SW480 (cell line): ENCODE data around the gene UBE2Q1.
"Not testable (repeated sequence)": the region's sequence is repeated elsewhere in the genome, so short reads cannot be mapped to it uniquely, and the experiment has no call there.

Experiments
- DNase-seq: peaks from one replicate; pipeline ENCODE4 v3.0.0-alpha.2; 2016; ENCODE audit warnings: low spot score

UBE2Q1 gene

DNA sequence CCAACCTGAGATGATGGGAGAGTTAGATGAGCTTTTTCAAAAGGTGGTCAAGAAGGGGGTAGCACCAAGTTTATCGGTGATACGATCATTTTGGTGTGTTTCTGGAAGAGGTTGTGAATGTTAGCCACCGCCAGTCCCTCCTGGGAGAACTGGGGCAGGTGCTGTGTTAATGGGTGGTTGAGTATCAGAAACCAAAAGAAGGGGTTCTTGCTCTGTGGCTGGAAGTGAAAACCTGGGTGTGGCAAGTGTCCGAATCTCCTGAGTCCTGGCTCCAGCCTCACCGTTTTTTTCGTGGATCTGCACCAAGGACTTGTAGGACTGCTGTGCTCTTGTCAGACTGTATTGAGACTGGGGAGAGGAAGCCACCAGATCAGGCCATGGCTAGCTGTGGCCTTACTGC lies 7.8 kb downstream of the UBE2Q1 start:
- DNase-seq: no peak

DNA sequence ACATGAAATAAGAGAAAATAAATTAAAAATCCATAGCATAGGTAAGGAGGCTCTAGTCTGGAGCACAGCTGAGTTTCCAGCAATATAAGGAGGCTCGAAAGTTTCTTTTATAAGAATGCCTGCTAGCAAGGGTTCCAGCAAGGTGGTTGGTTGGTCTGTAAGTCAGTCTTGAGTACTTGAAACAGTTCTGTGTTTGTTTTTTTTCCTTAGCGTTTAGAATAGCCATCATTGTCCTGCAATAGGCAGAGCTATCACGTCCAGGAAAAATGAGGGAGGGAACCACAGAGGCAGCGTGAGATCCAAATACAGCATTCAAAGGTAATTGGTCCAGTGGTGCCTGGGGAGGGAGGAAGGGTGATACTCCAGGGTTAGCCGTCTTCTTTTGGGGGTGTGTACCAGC lies 8.4 kb downstream of the UBE2Q1 start:
- no peak for DNase-seq

DNA sequence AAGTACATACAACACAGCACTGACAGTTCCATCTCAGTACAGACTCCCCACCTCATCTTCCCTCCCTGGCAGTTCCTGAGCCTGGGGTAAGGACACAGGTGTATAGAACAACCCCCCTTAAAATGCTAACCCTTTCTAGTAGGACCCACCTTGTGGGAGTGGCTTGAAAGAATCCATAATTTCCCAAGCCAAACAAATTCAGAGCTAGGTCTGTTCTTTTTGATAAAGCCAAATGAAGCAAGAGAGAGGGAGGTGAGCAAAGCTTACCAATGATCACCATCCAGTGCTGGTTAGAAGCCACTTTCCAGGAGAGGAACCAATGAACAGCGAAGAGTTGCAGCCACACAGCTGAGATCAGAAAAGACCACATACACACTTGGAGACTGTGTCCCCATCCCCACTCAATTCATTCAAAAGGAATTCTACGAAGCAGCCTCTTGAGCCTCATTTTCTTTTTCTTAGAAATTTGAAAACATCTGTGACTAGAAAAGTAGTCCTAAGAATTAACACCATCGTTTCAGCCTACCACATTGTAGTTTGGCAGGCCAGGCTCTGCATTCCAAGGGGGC lies 9.2 kb downstream of the UBE2Q1 start:
- no peak for DNase-seq

- DNase-seq: no peak
These were observed 10.4 kb downstream of the UBE2Q1 start for GRCh38 chr1:154548028-154548427.

- DNase-seq: no peak
These were observed 11.2 kb downstream of the UBE2Q1 start for GRCh38 chr1:154547105-154547732.

DNA sequence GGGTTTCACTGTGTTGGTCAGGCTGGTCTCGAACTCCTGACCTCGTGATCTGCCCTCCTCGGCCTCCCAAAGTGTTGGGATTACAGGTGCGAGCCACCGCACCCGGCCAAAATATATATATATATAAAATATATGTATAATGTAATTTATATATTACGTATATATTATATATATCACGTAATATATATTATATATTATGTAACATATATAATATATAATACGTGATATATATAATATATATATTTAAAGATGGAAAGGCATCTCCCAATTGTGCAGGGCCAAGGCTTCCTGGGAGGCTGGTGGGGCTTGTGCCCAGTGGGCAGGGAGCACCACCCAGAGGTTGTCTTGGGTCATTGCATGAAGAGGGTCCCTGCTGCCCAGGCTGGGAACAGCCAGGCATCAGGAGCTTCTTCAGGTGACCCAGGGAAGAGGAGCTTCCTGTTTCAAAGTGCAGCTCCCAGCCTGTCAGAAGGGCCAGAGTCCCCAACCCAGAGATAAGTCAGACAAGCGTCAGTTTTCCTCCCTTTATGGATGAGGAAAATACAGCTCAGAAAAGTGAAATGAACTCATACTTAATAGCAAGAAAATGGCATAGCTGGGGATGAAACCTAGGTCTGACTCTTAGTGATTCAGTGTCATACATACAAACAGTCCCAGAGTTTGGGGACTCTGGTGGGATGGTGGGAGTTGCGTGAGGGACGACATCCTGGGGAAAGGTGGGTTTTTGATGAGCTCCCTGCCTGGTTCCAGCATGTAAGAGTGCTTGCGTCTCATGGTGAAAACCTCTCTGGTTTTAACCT lies 12.0 kb downstream of the UBE2Q1 start:
- peak; percentile 58 for DNase-seq

DNA sequence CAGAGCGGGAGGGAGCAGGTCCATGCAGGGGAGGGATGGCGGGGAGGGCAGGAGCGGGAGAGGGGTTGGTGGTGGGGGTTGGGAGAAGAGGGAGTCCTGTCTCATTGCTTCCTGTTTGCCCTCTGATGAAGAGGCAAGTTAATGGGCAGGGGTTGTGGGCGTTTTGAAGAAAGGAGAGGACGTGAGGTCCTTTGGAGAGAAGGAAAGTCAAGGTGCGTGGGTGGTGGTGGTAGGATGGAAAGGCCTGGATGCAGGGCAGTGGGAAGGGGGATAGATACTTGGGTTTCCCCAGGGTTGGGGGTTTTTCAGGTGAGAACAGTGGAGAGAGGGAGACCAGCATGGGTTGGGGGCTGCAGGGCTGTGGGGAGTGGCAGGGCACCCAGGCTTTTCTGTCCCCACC lies 17.2 kb downstream of the UBE2Q1 start:
- no peak for DNase-seq

- DNase-seq: no peak
These were observed 18.7 kb downstream of the UBE2Q1 start for GRCh38 chr1:154539486-154540483.

GRCh38 chr1:154536570-154536969 lies 21.9 kb downstream of the UBE2Q1 start:
- no peak for DNase-seq

DNA sequence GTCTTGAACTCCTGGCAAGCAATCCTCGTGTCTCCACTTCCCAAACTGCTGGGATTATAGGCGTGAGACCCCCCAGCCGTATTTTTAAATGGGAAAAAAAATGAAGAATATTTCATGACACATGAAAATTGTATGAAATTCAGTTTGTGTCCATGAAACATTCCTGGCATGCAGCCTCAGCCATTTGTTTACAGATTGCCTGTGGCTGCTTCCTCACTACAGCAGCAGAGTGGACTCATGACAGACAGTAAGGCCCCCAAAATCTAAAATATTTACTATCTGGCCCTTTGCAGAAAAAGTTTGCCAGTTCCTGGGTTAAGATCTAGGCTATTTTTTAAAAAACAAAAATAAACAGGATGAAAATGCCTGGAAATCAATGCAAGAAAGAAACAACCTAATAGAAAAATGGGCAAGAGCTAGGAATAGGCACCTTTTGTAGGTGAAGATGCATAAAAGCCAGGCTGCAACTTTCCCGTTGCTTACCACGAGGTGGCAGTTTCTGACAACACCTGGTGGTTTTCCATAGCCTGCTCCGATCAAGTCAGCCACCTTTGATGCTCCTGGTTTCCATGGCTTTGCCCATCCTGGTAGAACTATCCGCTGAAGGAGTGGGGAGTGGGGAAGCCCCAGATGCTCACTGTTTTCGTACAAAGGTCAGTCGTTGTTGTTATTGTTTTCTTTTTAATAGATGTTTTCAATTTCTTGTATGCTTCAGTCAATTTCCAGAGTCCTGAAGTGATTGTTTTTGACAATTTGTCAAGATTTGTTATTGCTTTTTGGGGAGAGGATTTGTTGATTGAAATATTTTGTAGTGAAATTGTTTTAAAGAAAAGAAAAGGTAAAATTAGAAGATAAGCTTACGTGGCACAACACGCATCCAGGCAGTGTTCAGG lies 24.3 kb downstream of the UBE2Q1 start:
- peak; percentile 67 for DNase-seq

- DNase-seq: not testable (repeated sequence)
These were observed 26.5 kb downstream of the UBE2Q1 start for GRCh38 chr1:154531950-154532349.

- no peak for DNase-seq
These were observed 29.2 kb downstream of the UBE2Q1 start for GRCh38 chr1:154529308-154529707.

GRCh38 chr1:154527192-154527591 lies 31.3 kb downstream of the UBE2Q1 start:
- no peak for DNase-seq

DNA sequence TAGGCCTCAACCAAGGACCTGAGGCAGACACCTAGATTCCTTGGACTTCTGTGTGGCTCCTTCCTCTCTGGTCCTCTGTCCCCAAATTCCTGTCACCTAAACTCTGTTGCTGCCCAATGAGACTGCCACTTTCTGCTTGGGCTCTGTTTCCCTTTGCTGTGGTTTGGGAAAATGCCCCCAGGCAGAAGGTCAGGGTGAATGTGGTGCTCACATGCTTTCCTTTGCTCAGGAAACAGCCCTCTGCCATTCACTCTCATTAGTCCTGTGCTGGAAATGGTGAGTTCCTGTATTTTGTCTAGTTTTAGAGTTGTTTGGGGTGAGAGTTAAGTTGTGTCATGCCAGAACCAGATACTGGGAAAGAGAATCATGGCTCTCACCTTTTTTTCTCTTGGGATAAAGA lies 33.6 kb downstream of the UBE2Q1 start:
- no peak for DNase-seq

DNA sequence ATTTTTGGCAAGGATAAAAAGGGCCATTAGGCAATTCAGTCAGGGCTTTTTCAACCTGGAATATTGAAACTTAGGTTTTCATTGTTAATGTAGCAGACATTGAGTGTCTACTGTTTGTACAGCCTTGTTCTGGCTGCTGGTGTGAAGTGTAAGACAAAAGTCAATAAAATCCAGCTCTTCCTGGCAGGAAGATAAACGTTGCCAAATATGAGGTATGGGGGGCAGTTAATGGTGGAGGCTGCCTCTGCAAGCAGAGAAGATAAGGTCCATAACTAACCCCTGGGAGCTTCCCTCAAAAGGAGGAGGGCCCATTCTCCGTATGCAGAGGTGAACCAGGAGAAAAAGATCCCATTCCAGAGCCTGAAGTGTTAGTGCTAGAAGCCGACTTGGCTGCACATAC lies 36.8 kb downstream of the UBE2Q1 start:
- no peak for DNase-seq

DNA sequence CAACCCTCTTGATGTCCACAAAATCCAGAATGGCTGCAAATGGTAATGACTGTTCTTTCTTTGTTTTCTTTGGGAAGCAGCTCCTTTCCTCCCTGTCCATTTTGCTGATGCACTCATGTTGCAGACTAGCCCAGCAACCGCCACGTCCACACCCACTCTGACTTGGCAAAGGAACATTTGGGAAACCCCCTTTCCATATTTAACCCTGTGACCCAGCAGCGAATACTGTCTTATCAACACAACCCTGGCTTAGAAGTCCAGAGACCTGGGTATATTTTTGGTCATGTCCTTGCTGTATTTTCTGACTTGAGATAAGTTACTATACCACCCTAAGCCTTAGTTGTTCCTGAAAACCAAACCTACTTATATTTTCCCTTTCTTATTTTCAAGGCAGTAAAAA lies 38.1 kb downstream of the UBE2Q1 start:
- no peak for DNase-seq

GRCh38 chr1:154519591-154519991 lies 38.9 kb downstream of the UBE2Q1 start:
- no peak for DNase-seq

GRCh38 chr1:154517661-154518060 lies 40.8 kb downstream of the UBE2Q1 start:
- no peak for DNase-seq

DNA sequence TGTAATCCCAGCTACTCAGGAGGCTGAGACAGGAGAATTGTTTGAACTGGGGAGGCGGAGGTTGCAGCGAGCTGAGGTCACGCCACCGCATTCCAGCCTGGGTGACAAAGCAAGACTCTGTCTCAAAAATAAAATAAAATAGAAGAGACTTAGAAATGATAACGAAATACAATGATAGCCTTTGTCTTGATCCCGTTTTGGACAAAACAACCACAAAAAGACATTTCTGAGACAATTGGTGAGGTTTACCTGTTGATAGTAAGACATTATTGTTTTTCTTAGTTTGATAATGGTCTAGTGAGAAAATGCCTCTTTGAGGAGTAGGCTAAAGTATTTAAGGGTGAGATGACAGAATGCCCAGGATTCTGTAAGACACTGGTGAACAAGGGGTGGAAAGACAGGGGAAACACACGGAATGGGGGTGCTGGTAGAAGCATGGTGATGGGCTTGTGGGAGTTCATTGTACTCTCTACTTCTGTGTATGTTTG lies 44.4 kb downstream of the UBE2Q1 start:
- no peak for DNase-seq

DNA sequence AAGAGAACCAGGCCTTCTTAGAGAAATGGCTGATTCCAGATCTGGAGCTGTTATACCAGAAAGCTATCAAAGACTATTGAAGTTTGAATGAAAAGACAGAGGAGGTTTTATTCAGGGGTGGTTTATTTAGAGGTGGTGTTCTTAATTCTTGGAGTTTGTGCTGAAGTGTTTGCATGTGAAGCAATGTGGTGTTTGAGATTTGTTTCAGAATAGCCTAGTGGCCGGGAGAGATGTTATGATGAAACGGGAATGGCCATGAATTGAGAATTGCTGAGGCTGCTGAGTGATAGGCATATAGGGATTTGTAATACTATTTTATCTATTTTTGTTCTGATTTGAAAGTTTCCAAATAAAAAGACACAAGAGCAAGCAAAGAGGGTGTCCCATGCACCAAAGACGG lies 45.7 kb downstream of the UBE2Q1 start:
- DNase-seq: no peak

GRCh38 chr1:154503898-154504297 lies 54.6 kb downstream of the UBE2Q1 start:
- DNase-seq: no peak
